Liver (tissue), 3 donors: Measurements from ENCODE around the gene GABBR2.

ENCODE experiments used
- EGR1 ChIP-seq, 2 donors: IDR thresholded peaks; 2 replicates each; pipeline ENCODE4 v1.6.1; 2016 to 2018; ENCODE audit warnings: antibody characterized with exemption in 2 of 2, low read depth in 2 of 2
- JUND ChIP-seq, 2 donors: IDR thresholded peaks; 2 replicates each; pipeline ENCODE4 v1.6.1; 2016; ENCODE audit warnings: antibody characterized with exemption in 2 of 2
- RAD21 ChIP-seq, 2 donors: IDR thresholded peaks; 2 replicates each; pipeline ENCODE4 v1.6.1; 2016; ENCODE audit warnings: antibody characterized with exemption in 2 of 2, mild to moderate bottlenecking in 2 of 2
- SP1 ChIP-seq: IDR thresholded peaks from 2 replicates; pipeline ENCODE4 v1.6.1; 2018; ENCODE audit warnings: antibody characterized with exemption, mild to moderate bottlenecking
- TF ChIP-seq, protein P1 (sequence below): fragments of 150-350 bp; IDR thresholded peaks from 2 replicates; pipeline ENCODE4 v1.5.1; 2017; ENCODE audit warnings: improper control_type of control experiment, low read depth, low read length; ENCODE audit not compliant: missing input control
- TF ChIP-seq, protein P2 (sequence below): IDR thresholded peaks from 2 replicates; pipeline ENCODE4 v1.6.1; 2016; ENCODE audit warnings: antibody characterized with exemption, mild to moderate bottlenecking
- TF ChIP-seq, protein P3 (sequence below): IDR thresholded peaks from 2 replicates; pipeline ENCODE4 v1.6.1; 2016; ENCODE audit warnings: antibody characterized with exemption
- TF ChIP-seq, protein P4 (sequence below): IDR thresholded peaks from 2 replicates; pipeline ENCODE4 v1.6.1; 2016; ENCODE audit warnings: antibody characterized with exemption
- donor health status: healthy.
- donor health status: healthy.

DNA sequence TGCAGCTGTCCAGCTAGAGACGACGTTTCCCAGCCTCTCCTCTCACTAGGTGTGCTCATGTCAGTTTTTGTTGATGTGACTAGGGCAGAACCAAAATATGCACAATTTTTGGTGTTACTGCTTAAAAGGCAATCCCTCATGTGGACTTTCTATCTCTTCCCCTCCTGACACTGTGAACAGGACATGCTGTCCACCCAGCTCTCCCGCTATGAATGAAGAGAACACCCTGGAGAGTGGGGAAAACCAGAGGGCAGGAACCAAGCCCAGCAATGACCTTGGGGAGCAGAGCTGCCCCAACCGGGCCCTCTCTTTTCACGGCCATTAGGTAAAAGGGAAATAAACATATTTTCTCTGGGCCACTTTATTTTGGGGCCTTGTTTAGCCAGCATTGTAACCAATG lies 406.6 kb downstream of the GABBR2 start:
- TF ChIP-seq RAD21 (IDR thresholded peaks at IDR 0.05) (no peak), EGR1 (IDR thresholded peaks at IDR 0.05; ENCODE audit: low read depth in 2 of 2) (no peak), SP1 (no peak), JUND (IDR thresholded peaks at IDR 0.05) (no peak)
- TF ChIP-seq, protein P1, sequence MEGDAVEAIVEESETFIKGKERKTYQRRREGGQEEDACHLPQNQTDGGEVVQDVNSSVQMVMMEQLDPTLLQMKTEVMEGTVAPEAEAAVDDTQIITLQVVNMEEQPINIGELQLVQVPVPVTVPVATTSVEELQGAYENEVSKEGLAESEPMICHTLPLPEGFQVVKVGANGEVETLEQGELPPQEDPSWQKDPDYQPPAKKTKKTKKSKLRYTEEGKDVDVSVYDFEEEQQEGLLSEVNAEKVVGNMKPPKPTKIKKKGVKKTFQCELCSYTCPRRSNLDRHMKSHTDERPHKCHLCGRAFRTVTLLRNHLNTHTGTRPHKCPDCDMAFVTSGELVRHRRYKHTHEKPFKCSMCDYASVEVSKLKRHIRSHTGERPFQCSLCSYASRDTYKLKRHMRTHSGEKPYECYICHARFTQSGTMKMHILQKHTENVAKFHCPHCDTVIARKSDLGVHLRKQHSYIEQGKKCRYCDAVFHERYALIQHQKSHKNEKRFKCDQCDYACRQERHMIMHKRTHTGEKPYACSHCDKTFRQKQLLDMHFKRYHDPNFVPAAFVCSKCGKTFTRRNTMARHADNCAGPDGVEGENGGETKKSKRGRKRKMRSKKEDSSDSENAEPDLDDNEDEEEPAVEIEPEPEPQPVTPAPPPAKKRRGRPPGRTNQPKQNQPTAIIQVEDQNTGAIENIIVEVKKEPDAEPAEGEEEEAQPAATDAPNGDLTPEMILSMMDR: no peak
- TF ChIP-seq, protein P2, sequence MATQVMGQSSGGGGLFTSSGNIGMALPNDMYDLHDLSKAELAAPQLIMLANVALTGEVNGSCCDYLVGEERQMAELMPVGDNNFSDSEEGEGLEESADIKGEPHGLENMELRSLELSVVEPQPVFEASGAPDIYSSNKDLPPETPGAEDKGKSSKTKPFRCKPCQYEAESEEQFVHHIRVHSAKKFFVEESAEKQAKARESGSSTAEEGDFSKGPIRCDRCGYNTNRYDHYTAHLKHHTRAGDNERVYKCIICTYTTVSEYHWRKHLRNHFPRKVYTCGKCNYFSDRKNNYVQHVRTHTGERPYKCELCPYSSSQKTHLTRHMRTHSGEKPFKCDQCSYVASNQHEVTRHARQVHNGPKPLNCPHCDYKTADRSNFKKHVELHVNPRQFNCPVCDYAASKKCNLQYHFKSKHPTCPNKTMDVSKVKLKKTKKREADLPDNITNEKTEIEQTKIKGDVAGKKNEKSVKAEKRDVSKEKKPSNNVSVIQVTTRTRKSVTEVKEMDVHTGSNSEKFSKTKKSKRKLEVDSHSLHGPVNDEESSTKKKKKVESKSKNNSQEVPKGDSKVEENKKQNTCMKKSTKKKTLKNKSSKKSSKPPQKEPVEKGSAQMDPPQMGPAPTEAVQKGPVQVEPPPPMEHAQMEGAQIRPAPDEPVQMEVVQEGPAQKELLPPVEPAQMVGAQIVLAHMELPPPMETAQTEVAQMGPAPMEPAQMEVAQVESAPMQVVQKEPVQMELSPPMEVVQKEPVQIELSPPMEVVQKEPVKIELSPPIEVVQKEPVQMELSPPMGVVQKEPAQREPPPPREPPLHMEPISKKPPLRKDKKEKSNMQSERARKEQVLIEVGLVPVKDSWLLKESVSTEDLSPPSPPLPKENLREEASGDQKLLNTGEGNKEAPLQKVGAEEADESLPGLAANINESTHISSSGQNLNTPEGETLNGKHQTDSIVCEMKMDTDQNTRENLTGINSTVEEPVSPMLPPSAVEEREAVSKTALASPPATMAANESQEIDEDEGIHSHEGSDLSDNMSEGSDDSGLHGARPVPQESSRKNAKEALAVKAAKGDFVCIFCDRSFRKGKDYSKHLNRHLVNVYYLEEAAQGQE: no peak
- TF ChIP-seq, protein P3, sequence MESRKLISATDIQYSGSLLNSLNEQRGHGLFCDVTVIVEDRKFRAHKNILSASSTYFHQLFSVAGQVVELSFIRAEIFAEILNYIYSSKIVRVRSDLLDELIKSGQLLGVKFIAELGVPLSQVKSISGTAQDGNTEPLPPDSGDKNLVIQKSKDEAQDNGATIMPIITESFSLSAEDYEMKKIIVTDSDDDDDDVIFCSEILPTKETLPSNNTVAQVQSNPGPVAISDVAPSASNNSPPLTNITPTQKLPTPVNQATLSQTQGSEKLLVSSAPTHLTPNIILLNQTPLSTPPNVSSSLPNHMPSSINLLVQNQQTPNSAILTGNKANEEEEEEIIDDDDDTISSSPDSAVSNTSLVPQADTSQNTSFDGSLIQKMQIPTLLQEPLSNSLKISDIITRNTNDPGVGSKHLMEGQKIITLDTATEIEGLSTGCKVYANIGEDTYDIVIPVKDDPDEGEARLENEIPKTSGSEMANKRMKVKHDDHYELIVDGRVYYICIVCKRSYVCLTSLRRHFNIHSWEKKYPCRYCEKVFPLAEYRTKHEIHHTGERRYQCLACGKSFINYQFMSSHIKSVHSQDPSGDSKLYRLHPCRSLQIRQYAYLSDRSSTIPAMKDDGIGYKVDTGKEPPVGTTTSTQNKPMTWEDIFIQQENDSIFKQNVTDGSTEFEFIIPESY: no peak
- TF ChIP-seq, protein P4, sequence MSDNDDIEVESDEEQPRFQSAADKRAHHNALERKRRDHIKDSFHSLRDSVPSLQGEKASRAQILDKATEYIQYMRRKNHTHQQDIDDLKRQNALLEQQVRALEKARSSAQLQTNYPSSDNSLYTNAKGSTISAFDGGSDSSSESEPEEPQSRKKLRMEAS: no peak
